GM18517 (cell line): ENCODE measurements around the gene BDNF.
A peak's percentile ranks its signal among the peaks of the same experiment; 100 is the strongest.

Experiments used
- ATAC-seq: cut with Tn5 transposase; IDR thresholded peaks from one replicate; pipeline ENCODE4 v1.9.1; 2021; ENCODE audit warnings: mild to moderate bottlenecking, moderate library complexity; ENCODE audit not compliant: unreplicated experiment

Gene BDNF

GRCh38 chr11:27707676-27708075, 7.4 kb upstream of the BDNF start:
- no peak for ATAC-seq

- ATAC-seq: peak; percentile 72
These were observed 5.9 kb upstream of the BDNF start for GRCh38 chr11:27705873-27706820.

- no peak for ATAC-seq
These were observed 3.2 kb upstream of the BDNF start for GRCh38 chr11:27703481-27703880.

- no peak for ATAC-seq
These were observed 2.6 kb upstream of the BDNF start for GRCh38 chr11:27702811-27703210.

GRCh38 chr11:27701355-27702105, 1.3 kb upstream of the BDNF start:
- peak; percentile 39 for ATAC-seq

- ATAC-seq: no peak
These were observed 317 bp downstream of the BDNF start for GRCh38 chr11:27699926-27700350.

GRCh38 chr11:27699242-27699925, 871 bp downstream of the BDNF start:
- ATAC-seq: no peak

GRCh38 chr11:27698872-27699241, 1.4 kb downstream of the BDNF start:
- ATAC-seq: peak; percentile 59

- no peak for ATAC-seq
These were observed 2.5 kb downstream of the BDNF start for GRCh38 chr11:27697679-27698275.

GRCh38 chr11:27696961-27697360, 3.3 kb downstream of the BDNF start:
- ATAC-seq: no peak

GRCh38 chr11:27696115-27696514, 4.1 kb downstream of the BDNF start:
- no peak for ATAC-seq

GRCh38 chr11:27694992-27695391, 5.3 kb downstream of the BDNF start:
- no peak for ATAC-seq

- ATAC-seq: no peak
These were observed 6.9 kb downstream of the BDNF start for GRCh38 chr11:27693398-27693797.

- no peak for ATAC-seq
These were observed 7.5 kb downstream of the BDNF start for GRCh38 chr11:27692781-27693180.

GRCh38 chr11:27688076-27688475, 12.2 kb downstream of the BDNF start:
- ATAC-seq: no peak

- no peak for ATAC-seq
These were observed 18.6 kb downstream of the BDNF start for GRCh38 chr11:27681664-27682063.

- ATAC-seq: no peak
These were observed 20.9 kb downstream of the BDNF start for GRCh38 chr11:27679136-27680015.

GRCh38 chr11:27678242-27678641, 22.0 kb downstream of the BDNF start:
- ATAC-seq: no peak

GRCh38 chr11:27677108-27677507, 23.1 kb downstream of the BDNF start:
- no peak for ATAC-seq
